Ramos (cell line): Measurements from ENCODE around the gene TTC7B.

ENCODE experiments used
- in situ Hi-C: fragments of 300-500 bp; cut with MboI; formaldehyde crosslinking; loops from one replicate; pipeline ENCODE4 v1.14.3; 2022; ENCODE audit warnings: low sequenced_read_pairs; ENCODE audit not compliant: unreplicated experiment

TTC7B gene

DNA sequence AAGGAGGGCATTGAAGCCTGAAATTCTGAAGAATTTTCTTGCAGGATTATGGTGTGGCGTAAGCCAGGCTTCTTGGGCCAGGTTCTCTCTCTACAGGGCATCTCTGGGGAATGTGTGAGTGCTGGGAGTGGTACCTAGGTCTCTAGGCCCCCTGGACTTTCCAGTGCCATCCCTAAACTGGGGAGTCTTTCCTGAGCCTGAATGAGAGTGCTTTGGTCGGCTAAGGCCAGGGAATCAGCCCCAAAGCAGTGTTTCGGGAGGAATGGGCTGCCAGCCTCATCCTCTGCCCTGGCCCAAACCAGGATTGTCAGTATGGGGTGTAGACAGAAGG lies 325.5 kb downstream of the TTC7B start:
- in situ Hi-C loops, result no loop called here

DNA sequence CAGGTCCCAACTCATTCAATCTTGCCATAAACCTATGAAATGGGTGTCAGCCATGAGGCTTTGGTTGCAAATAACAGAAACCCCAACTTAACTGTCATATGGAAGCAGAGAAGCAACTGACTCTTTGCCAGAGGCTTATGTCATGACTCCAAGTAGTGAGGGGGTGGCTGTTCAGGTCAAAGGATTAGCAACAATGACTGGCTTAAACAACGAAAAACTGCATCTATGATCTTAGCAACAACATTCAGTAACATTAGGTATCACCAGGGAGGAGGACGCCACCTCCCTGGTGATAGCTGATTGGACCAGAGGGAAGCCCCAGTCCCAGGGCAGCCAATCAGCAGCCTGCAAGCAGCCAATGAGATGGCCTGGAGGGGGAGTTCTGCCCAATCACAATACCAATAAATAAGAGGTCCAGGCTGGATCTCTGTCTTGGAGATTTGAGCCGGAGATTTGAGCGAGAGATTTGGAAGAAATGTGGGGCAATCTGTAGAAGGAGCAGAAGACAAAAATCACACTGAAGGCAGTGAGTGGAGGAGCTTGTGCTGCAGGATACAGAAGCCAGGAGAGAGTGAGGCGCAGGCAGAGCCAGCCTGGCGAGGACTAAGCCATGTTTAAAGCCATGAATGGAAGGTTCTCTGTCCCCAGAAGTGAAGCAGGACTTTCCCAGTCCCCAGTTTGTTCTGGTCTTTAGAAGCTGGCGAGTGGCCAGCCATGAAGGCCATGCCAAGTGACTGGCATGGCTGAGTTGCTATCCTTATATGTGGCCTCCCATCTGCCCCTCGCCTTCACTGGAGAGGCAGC lies 326.1 kb downstream of the TTC7B start:
- in situ Hi-C loops, result no loop called here

GRCh38 chr14:90489306-90489705 lies 326.9 kb downstream of the TTC7B start:
- in situ Hi-C loops, result no loop called here

- in situ Hi-C loops, result no loop called here
These were observed 328.0 kb downstream of the TTC7B start for GRCh38 chr14:90488256-90488655.

DNA sequence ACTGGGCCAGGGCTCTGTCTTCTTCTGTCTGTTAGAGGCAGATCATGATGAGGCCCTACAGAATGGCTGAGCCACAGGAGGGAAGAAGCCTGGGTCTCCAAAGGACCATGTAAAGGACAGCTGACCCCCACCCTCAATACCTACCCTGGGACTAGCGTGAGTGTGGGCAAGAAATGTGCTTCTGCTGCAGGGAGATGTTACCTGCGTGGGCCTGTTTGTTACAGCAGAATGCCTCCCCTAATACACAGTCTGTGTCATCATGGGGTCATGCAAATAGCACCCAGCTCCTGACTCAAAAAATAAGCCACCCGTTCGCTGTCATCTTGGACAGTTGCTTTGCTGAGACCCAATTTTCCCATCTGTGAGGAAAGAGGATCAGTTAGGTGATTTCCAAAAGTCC lies 328.8 kb downstream of the TTC7B start:
- in situ Hi-C loops, result no loop called here

GRCh38 chr14:90487031-90487430 lies 329.2 kb downstream of the TTC7B start:
- in situ Hi-C loops, result no loop called here

DNA sequence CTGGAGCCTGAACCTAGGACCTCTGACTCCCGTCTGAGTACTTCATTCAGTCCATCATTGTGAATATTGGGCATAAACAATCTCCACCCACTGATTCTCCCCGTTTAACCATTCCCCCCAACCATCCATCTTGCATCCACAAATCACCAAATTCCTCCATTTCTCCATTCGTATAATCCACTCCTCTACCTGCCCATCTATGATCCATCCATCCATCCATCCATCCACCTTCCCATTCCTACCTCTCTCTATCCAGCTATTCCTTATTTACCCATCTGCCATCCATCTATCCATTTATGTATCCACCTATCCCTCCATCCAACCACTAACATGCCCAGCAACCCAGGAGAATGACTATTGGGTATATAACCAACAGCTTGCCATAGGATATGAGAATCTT lies 331.9 kb downstream of the TTC7B start:
- in situ Hi-C loops, result no loop called here

GRCh38 chr14:90483571-90483974 lies 332.7 kb downstream of the TTC7B start:
- in situ Hi-C loops, result no loop called here

- in situ Hi-C loops, result no loop called here
These were observed 333.1 kb downstream of the TTC7B start for GRCh38 chr14:90483117-90483516.

GRCh38 chr14:90475298-90475697 lies 340.9 kb downstream of the TTC7B start:
- in situ Hi-C loops, result no loop called here
